NCI-H1417 (cell line): ENCODE data around the gene GLCE.

ENCODE experiments used
- DNase-seq, 3 experiments: peaks; one replicate each; lab custom pipeline; 2025; lab: John Stamatoyannopoulos, UW

GLCE gene

GRCh38 chr15:69160141-69160993 is at the start of gene GLCE:
Gene GLCE, plus strand, starts transcription at chr15:69160635. Its CDS starts 95,172 bp downstream, at chr15:69255807.
- DNase-seq, result peak; percentile 94 to 99 (median 99)

GRCh38 chr15:69114331-69114928 is 46.0 kb upstream of the GLCE start:
- DNase-seq, result no peak

GRCh38 chr15:69115031-69115430 is 45.4 kb upstream of the GLCE start:
- no peak for DNase-seq

DNA sequence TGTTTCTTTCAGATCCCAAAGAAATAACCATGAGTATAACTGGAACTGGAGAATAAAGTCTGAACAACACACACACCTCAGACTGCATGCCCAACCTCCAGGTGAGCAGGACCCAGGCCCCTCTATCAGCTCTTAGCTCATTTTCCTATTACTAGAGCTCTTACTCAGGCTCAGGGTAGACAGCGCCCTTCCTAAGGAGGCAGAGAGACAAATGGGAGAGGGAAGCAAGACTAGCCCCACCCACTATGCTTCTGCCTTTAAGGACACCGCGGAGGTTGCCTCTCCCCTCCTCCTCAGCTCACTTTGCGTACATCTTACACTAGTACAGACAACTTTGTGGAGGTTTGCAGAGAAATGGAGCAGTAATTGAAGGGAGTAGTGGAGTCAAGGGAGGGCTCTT is 44.0 kb upstream of the GLCE start:
- DNase-seq, result no peak

DNA sequence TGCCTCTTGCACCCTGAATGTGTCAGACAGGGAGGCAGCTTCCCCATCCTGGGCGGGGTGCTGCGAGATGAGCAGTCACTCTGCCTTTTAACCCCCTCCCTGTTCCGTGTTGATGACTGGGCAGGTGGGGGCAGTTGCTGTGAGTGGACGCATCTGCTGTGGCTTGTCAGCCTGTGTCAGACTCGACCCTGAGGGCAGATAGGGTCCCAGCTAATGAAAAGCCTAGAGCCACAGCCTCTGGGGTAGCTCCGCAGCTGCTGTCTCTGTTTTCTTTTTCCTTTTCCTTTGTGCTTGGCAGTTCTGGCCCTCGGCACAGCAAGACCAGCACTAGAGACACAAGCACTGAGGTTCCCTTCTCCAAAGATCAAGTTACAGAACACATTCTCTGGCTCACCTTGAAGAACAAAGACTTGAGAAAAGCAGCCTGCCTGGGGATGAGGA is 43.0 kb upstream of the GLCE start:
- peak; percentile 57 to 78 (median 70) for DNase-seq

DNA sequence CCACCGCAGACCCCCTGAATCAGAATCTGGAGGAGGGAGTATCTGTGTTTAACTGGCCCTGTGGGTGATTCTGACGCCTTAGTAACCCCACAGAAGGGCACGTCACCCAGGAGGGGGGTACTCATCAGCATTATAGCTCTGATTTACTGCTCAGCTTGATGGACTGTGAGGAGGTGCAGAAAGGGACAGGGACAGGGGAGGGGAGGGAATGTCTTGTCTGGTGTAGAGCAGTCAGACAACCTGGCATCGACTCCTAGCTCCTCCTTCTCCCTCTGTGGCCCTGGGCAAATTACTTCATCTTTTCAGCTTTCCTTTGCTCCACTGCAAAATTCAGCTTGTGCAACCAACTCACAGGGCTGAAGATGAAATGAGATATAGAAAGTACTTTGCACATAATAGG is 42.3 kb upstream of the GLCE start:
- DNase-seq, result peak in 2 of 3 experiments; percentile 34 to 63

DNA sequence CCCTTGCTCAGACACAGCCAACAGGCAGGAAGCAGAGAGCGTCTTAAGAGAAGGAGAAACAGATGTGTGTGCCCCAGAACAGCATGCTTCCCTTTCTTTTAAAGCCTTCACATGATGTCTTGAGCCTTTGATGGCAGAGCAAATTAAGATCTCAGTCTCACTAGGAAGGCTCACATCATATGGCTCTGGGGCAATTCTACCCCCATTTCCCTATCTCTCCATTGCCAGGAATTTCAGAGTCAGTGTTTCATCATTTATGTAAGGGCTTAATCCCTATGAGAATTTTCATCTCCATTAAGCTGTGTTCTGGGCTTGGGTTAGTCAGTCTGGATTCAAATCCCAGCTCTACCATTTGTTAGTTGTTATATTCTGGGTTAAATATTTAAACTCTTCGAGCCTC is 41.4 kb upstream of the GLCE start:
- peak in 1 of 3 experiments; percentile 34 for DNase-seq

- peak in 2 of 3 experiments; percentile 85 to 96 for DNase-seq
Measured at GRCh38 chr15:69119683-69120395, 40.6 kb upstream of the GLCE start.

GRCh38 chr15:69120732-69121131 is 39.7 kb upstream of the GLCE start:
- DNase-seq, result peak in 2 of 3 experiments; percentile 40 to 72

GRCh38 chr15:69121198-69121828 is 39.1 kb upstream of the GLCE start:
- DNase-seq, result no peak

- DNase-seq, result no peak
Measured at GRCh38 chr15:69125236-69125635, 35.2 kb upstream of the GLCE start.

DNA sequence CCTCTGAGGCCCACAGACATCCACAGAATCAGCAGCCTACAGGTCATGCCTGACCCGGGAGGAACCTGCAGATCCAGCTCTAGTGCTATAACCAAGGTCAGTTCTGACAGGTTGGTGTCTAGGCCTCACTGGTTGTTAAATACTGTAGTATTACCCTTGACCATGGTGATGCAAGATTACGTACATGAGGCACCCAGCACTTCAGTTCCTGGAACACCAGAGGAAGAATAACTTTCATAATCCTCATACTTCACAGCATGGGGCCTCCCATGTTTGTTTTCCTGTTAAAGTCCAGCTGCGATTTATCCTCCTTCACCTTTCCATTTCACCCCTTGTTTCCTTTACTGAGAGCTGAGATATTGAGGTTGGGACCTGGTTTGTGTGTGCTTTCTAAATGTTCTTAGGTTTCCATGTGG is 34.4 kb upstream of the GLCE start:
- DNase-seq, result peak in 2 of 3 experiments; percentile 29 to 61

GRCh38 chr15:69127306-69127705 is 33.1 kb upstream of the GLCE start:
- DNase-seq, result no peak

GRCh38 chr15:69128667-69129311 is 31.6 kb upstream of the GLCE start:
- no peak for DNase-seq

- DNase-seq, result no peak
Measured at GRCh38 chr15:69131362-69132220, 28.8 kb upstream of the GLCE start.

GRCh38 chr15:69132430-69132829 is 28.0 kb upstream of the GLCE start:
- DNase-seq, result no peak

- DNase-seq, result peak in 1 of 3 experiments; percentile 12
Measured at GRCh38 chr15:69132977-69133861, 27.2 kb upstream of the GLCE start.

DNA sequence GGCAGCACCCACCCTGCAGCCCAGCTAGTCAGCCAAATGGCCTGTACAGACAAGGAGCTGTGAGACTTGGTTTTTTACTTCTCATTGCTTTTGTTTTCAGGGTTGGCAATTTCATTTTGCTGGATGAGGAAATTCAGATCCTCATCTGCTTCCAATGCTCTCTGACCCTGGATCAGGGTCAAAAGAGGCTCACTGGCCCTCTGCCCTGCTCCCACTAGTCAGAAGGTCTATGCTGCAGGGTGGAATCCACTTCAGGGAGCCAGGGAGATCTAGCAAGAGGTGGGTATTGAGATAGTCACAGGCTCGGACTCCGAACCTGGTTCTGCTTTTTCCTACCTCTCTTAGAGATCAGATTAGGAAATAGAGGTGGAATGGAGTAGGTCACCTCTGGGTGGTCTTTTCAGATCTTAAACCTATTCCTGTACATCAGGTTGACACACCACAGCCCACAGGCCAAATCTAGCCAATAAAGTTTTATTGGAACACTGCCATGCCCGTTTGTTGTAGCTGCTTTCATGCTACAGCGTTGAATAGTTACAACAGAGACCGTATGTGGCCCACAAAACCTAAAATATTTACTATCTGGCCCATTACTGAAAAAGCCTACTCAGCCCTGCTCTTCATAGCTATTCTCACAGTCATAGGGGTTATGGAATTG is 26.4 kb upstream of the GLCE start:
- DNase-seq, result no peak

DNA sequence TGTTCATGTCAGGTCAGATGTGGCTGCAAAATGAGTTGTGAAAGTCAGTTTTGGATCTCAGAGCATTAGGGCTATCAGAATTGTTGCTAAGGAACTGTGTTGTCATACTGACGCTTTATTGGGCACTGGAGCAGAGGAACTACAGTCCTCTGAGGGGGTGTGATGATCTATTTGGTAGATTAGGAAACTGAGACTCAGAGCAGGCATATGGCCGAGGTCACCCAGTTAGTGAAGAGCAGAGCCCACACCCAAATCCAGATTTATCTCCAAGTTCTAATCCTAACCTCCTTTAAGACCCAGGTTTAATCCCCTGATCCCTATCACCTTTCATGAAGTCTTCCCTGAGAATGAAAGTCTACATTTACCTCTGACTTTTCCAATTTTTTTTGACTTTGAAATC is 25.6 kb upstream of the GLCE start:
- DNase-seq, result no peak
